WTC11 (cell line): ENCODE measurements around the gene PRKN. TPM values are rescaled to one million over a fixed set of nuclear protein-coding genes. Genes with fewer than 3 reads are reported as not detected.

Experiments used
- ATAC-seq: fragments of 200-7000 bp; cut with Tn5 transposase; 2 replicates; pipeline ENCODE4 v1.10.0; 2021; ENCODE audit warnings: mild to moderate bottlenecking, moderate library complexity
- CTCF ChIA-PET: fragments of 300-600 bp; sonication (Branson Sonifier 250); formaldehyde crosslinking; loops from one replicate; lab custom pipeline; 2021; ENCODE audit warnings: antibody characterized with exemption; lab: Charles Lee
- POLR2A ChIA-PET: fragments of 350-600 bp; sonication (Branson Sonifier 250); formaldehyde crosslinking; loops from one replicate; lab custom pipeline; 2021; ENCODE audit warnings: antibody characterized with exemption; lab: Charles Lee
- DNase-seq: peaks from one replicate; pipeline ENCODE4 v3.0.0; 2021; ENCODE audit warnings: low spot score
- H3K27ac Mint-ChIP-seq: 2 replicates; pipeline ENCODE4 v1.8.0; 2021; ENCODE audit warnings: mixed read lengths
- H3K27me3 Mint-ChIP-seq: 2 replicates; pipeline ENCODE4 v1.8.0; 2021; ENCODE audit warnings: low read depth, mild to moderate bottlenecking, moderate library complexity, mixed read lengths
- H3K36me3 Mint-ChIP-seq: 2 replicates; pipeline ENCODE4 v1.8.0; 2021; ENCODE audit warnings: mixed read lengths
- H3K4me1 Mint-ChIP-seq: 2 replicates; pipeline ENCODE4 v1.8.0; 2022; ENCODE audit warnings: mixed read lengths
- H3K4me3 Mint-ChIP-seq: 2 replicates; pipeline ENCODE4 v1.8.0; 2021; ENCODE audit warnings: mild to moderate bottlenecking, moderate library complexity, mixed read lengths
- H3K9me3 Mint-ChIP-seq: 2 replicates; pipeline ENCODE4 v1.8.0; 2021; ENCODE audit warnings: mixed read lengths
- ATF1 ChIP-seq: sonication (generic); formaldehyde crosslinking; IDR thresholded peaks from 2 replicates; pipeline ENCODE4 v1.8.1; 2023; ENCODE audit warnings: mild to moderate bottlenecking, moderate library complexity, missing genetic modification reagents
- CREB1 ChIP-seq: sonication (generic); formaldehyde crosslinking; IDR thresholded peaks from 2 replicates; pipeline ENCODE4 v1.8.0; 2023; ENCODE audit warnings: mild to moderate bottlenecking, missing genetic modification reagents
- ELF4 ChIP-seq: sonication (generic); formaldehyde crosslinking; IDR thresholded peaks from 2 replicates; pipeline ENCODE4 v1.8.1; 2022; ENCODE audit warnings: low read depth, mild to moderate bottlenecking, moderate library complexity, missing genetic modification reagents
- EMX1 ChIP-seq: fragments of 250-450 bp; sonication (Bioruptor Pico); IDR thresholded peaks from 2 replicates; pipeline ENCODE4 v1.8.0; 2021; ENCODE audit warnings: mild to moderate bottlenecking
- GTF2I ChIP-seq: fragments of 250-450 bp; sonication (Bioruptor Pico); conservative IDR thresholded peaks from 2 replicates; pipeline ENCODE4 v1.4.0; 2021; ENCODE audit warnings: mild to moderate bottlenecking
- HMGXB4 ChIP-seq: sonication (generic); formaldehyde crosslinking; IDR thresholded peaks from 2 replicates; pipeline ENCODE4 v1.8.1; 2023; ENCODE audit warnings: mild to moderate bottlenecking, moderate library complexity, missing genetic modification reagents
- IRF2 ChIP-seq: sonication (generic); formaldehyde crosslinking; IDR thresholded peaks from 2 replicates; pipeline ENCODE4 v1.8.0; 2022; ENCODE audit warnings: low read depth, missing genetic modification reagents, borderline replicate concordance
- JAZF1 ChIP-seq: fragments of 250-450 bp; sonication (Bioruptor Pico); IDR thresholded peaks from 2 replicates; pipeline ENCODE4 v1.9.0; 2021; ENCODE audit warnings: moderate library complexity, mild to moderate bottlenecking, inconsistent platforms
- NFATC4 ChIP-seq: fragments of 250-450 bp; sonication (Bioruptor Pico); IDR thresholded peaks from 2 replicates; pipeline ENCODE4 v1.9.0; 2021; ENCODE audit warnings: mild to moderate bottlenecking
- NR2C2 ChIP-seq: sonication (generic); formaldehyde crosslinking; IDR thresholded peaks from 2 replicates; pipeline ENCODE4 v1.8.0; 2022; ENCODE audit warnings: mild to moderate bottlenecking, missing genetic modification reagents
- SOX15 ChIP-seq: fragments of 250-450 bp; sonication (Bioruptor Pico); IDR thresholded peaks from 2 replicates; pipeline ENCODE4 v1.9.0; 2021; ENCODE audit warnings: mild to moderate bottlenecking
- STAT6 ChIP-seq: sonication (generic); formaldehyde crosslinking; conservative IDR thresholded peaks from 2 replicates; pipeline ENCODE4 v1.8.1; 2023; ENCODE audit warnings: mild to moderate bottlenecking, low read depth, missing genetic modification reagents, moderate library complexity
- TEAD4 ChIP-seq: sonication (generic); formaldehyde crosslinking; IDR thresholded peaks from 2 replicates; pipeline ENCODE4 v1.8.0; 2022; ENCODE audit warnings: mild to moderate bottlenecking, missing genetic modification reagents
- TP53 ChIP-seq: sonication (generic); formaldehyde crosslinking; IDR thresholded peaks from 2 replicates; pipeline ENCODE4 v1.8.1; 2023; ENCODE audit warnings: mild to moderate bottlenecking, missing genetic modification reagents
- ZNF138 ChIP-seq: sonication (generic); formaldehyde crosslinking; conservative IDR thresholded peaks from 2 replicates; pipeline ENCODE4 v1.8.1; 2022; ENCODE audit warnings: mild to moderate bottlenecking, moderate library complexity, missing genetic modification reagents
- ZNF232 ChIP-seq: sonication (generic); formaldehyde crosslinking; IDR thresholded peaks from 2 replicates; pipeline ENCODE4 v1.8.0; 2022; ENCODE audit warnings: mild to moderate bottlenecking, missing genetic modification reagents
- ZNF416 ChIP-seq: fragments of 250-450 bp; sonication (Bioruptor Pico); IDR thresholded peaks from 2 replicates; pipeline ENCODE4 v1.9.0; 2021; ENCODE audit warnings: mild to moderate bottlenecking, inconsistent platforms
- total RNA-seq: library from RNA; stranded (reverse); gene quantifications from 3 replicates; pipeline ENCODE4 v1.2.3, GENCODE V29; 2021
- TF ChIP-seq, protein P1 (sequence below): sonication (generic); formaldehyde crosslinking; IDR thresholded peaks from 2 replicates; pipeline ENCODE4 v1.8.1; 2022; ENCODE audit warnings: missing genetic modification reagents, borderline replicate concordance
- TF ChIP-seq, protein P2 (sequence below): sonication (generic); formaldehyde crosslinking; IDR thresholded peaks from 2 replicates; pipeline ENCODE4 v1.8.0; 2023; ENCODE audit warnings: mild to moderate bottlenecking, missing genetic modification reagents

PRKN gene
- total RNA-seq, 1 experiment from 2014 or later, result 0.59 TPM

GRCh38 chr6:161803131-161803530, 924.4 kb downstream of the PRKN start:
- no peak for ATAC-seq
- H3K27me3 Mint-ChIP-seq, result no peaks in the 10 kb centered on the region
- H3K4me1 Mint-ChIP-seq, result peaks cover 3% of the 10 kb centered on the region
- CTCF ChIA-PET, result no interaction called here
- H3K27ac Mint-ChIP-seq, result no peak overlapping the region
- no peaks in the 10 kb centered on the region for H3K9me3 Mint-ChIP-seq
- no peak overlapping the region for H3K4me3 Mint-ChIP-seq
- no peak for TF ChIP-seq SOX15 (CRISPR knock-in tag)
- no peak for TF ChIP-seq TP53 (CRISPR knock-in tag)
- no peak for TF ChIP-seq STAT6
- TF ChIP-seq GTF2I, result no peak
- TF ChIP-seq, protein P1, sequence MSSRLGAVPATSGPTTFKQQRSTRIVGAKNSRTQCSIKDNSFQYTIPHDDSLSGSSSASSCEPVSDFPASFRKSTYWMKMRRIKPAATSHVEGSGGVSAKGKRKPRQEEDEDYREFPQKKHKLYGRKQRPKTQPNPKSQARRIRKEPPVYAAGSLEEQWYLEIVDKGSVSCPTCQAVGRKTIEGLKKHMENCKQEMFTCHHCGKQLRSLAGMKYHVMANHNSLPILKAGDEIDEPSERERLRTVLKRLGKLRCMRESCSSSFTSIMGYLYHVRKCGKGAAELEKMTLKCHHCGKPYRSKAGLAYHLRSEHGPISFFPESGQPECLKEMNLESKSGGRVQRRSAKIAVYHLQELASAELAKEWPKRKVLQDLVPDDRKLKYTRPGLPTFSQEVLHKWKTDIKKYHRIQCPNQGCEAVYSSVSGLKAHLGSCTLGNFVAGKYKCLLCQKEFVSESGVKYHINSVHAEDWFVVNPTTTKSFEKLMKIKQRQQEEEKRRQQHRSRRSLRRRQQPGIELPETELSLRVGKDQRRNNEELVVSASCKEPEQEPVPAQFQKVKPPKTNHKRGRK (CRISPR knock-in tag), result no peak
- no peak for TF ChIP-seq JAZF1
- TF ChIP-seq CREB1 (CRISPR knock-in tag), result no peak
- TF ChIP-seq TEAD4, result no peak
- no peak for TF ChIP-seq HMGXB4 (CRISPR knock-in tag)
- no peak for TF ChIP-seq ZNF232
- TF ChIP-seq ZNF416 (CRISPR knock-in tag), result no peak
- TF ChIP-seq ELF4, result no peak
- no peak for TF ChIP-seq ATF1 (CRISPR knock-in tag)
- no peak for TF ChIP-seq ZNF138
- no peak for TF ChIP-seq NR2C2 (CRISPR knock-in tag)
- no peak for TF ChIP-seq NFATC4 (CRISPR knock-in tag)
- TF ChIP-seq IRF2 (CRISPR knock-in tag), result no peak
- TF ChIP-seq, all 79 proteins: peak for 0
- no peak for DNase-seq
- POLR2A ChIA-PET, result no interaction called here
- H3K36me3 Mint-ChIP-seq, result no peaks in the 10 kb centered on the region

DNA sequence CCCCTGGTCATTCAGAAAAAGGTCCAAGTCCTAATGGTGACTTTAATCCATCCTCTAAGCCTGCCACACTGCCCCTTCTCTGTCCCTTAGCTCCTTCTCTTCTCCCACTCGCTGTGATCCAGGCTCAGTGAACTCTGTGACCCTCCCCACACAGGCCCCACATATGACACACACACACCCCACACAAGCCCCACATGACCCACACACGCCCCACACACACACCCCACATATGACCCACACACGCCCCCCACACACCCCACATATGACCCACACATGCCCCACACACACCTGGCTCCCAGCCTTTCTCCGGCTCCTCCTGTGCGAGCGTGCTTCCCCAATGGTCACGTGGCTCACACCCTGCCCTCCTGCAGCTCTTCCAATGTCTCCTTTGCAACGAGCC, 925.3 kb downstream of the PRKN start:
- no peak overlapping the region for H3K27ac Mint-ChIP-seq
- no peak for TF ChIP-seq EMX1 (CRISPR knock-in tag)
- TF ChIP-seq, protein P2, sequence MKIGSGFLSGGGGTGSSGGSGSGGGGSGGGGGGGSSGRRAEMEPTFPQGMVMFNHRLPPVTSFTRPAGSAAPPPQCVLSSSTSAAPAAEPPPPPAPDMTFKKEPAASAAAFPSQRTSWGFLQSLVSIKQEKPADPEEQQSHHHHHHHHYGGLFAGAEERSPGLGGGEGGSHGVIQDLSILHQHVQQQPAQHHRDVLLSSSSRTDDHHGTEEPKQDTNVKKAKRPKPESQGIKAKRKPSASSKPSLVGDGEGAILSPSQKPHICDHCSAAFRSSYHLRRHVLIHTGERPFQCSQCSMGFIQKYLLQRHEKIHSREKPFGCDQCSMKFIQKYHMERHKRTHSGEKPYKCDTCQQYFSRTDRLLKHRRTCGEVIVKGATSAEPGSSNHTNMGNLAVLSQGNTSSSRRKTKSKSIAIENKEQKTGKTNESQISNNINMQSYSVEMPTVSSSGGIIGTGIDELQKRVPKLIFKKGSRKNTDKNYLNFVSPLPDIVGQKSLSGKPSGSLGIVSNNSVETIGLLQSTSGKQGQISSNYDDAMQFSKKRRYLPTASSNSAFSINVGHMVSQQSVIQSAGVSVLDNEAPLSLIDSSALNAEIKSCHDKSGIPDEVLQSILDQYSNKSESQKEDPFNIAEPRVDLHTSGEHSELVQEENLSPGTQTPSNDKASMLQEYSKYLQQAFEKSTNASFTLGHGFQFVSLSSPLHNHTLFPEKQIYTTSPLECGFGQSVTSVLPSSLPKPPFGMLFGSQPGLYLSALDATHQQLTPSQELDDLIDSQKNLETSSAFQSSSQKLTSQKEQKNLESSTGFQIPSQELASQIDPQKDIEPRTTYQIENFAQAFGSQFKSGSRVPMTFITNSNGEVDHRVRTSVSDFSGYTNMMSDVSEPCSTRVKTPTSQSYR (CRISPR knock-in tag), result no peak
- ChIA-PET POLR2A (no interaction called here), CTCF (no interaction called here)
- no peaks in the 10 kb centered on the region for H3K27me3 Mint-ChIP-seq
- no peaks in the 10 kb centered on the region for H3K36me3 Mint-ChIP-seq
- DNase-seq, result no peak
- no peak overlapping the region for H3K4me3 Mint-ChIP-seq
- H3K4me1 Mint-ChIP-seq, result peaks cover 3% of the 10 kb centered on the region
- H3K9me3 Mint-ChIP-seq, result no peaks in the 10 kb centered on the region
- no peak for ATAC-seq
